Right renal cortex interstitium (tissue), 3 donors: Measurements from ENCODE around the gene ITLN1. TPM values are rescaled to one million over a fixed set of nuclear protein-coding genes. Genes with fewer than 3 reads are reported as not detected.

Experiments
- DNase-seq, 3 donors: peaks; one replicate each; pipeline ENCODE4 v3.0.0-alpha.2; 2013; ENCODE audit warnings: low read depth in 3 of 3, low spot score in 2 of 3
- polyA plus RNA-seq, 3 donors: library from polyadenylated mRNA; unstranded; fragments of 120-200 nt; gene quantifications; one replicate each; pipeline ENCODE4 v1.2.1, GENCODE V29; 2013; ENCODE audit not compliant: insufficient read length in 3 of 3

Gene ITLN1
- polyA plus RNA-seq, 3 donors, result 1.0 to 2.8 (median 1.2) TPM

DNA sequence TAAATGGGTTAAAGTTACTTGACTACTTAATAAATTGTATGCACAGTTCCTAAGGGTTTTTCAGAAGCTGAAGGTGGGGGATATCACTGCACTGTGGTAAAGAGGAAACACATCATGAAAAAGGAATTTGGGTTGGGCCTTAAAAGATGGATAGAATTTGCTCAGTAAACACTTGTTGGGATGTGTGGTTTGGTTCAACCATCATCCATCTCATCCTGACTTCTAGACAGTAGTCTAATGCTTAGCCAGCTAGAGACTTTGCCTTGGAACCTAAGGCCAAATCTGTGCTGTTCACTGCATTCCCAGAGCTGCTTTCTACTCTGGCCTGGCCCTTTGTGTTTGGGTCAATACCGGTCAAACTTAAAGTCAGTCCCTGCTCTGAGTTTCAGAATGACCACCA, 58.4 kb downstream of the ITLN1 start:
- DNase-seq, result no peak

Other genes starting within 250 kb of the ITLN1 start
- gene SLAMF1, start 238.1 kb downstream of the ITLN1 start, polyA plus RNA-seq, result under 1 TPM; 0.10 to 0.13 (median 0.11) TPM
- gene CD48, start 173.4 kb downstream of the ITLN1 start, polyA plus RNA-seq, result 1 to 10 TPM; 2.0 to 2.3 (median 2.2) TPM
- gene SLAMF7, start 145.9 kb downstream of the ITLN1 start, polyA plus RNA-seq, result under 1 TPM; 0.24 to 0.52 (median 0.28) TPM
- under 1 TPM; 0.06 to 0.22 (median 0.10) TPM for gene LY9, start 89.0 kb downstream of the ITLN1 start, polyA plus RNA-seq
- gene CD244, start 22.3 kb downstream of the ITLN1 start, polyA plus RNA-seq, result under 1 TPM; 0.16 to 0.40 (median 0.29) TPM
- gene ITLN2, start 69.6 kb upstream of the ITLN1 start, polyA plus RNA-seq, result under 1 TPM in 1 of 3 donors, not detected in 2; 0.47 TPM
- gene F11R, start 136.0 kb upstream of the ITLN1 start, polyA plus RNA-seq, result 100 to 1,000 TPM in 1 of 3 donors, 10 to 100 TPM in 2; 93.8 to 100 (median 93.9) TPM
- gene TSTD1, start 153.8 kb upstream of the ITLN1 start, polyA plus RNA-seq, result 10 to 100 TPM; 43.0 to 52.1 (median 49.5) TPM
- 10 to 100 TPM; 55.5 to 60.9 (median 60.2) TPM for gene USF1, start 160.8 kb upstream of the ITLN1 start, polyA plus RNA-seq
- gene ARHGAP30, start 184.7 kb upstream of the ITLN1 start, polyA plus RNA-seq, result 1 to 10 TPM; 1.9 to 2.2 (median 2.0) TPM
- 1 to 10 TPM; 1.4 to 3.9 (median 3.5) TPM for gene NECTIN4, start 204.4 kb upstream of the ITLN1 start, polyA plus RNA-seq
- gene KLHDC9, start 213.2 kb upstream of the ITLN1 start, polyA plus RNA-seq, result 10 to 100 TPM; 16.4 to 18.7 (median 17.6) TPM
- 10 to 100 TPM; 79.7 to 87.7 (median 84.3) TPM for gene PFDN2, start 232.9 kb upstream of the ITLN1 start, polyA plus RNA-seq
- gene NIT1, start 232.9 kb upstream of the ITLN1 start, polyA plus RNA-seq, result 10 to 100 TPM; 49.0 to 52.7 (median 51.3) TPM
- 10 to 100 TPM; 41.5 to 46.0 (median 43.2) TPM for gene DEDD, start 247.5 kb upstream of the ITLN1 start, polyA plus RNA-seq